Measurements from ENCODE around the gene MYO5B. TPM values are rescaled to one million over a fixed set of nuclear protein-coding genes. Genes with fewer than 3 reads are reported as not detected.

The MYO5B gene
- total and polyA plus RNA-seq, 2 donors (not counting 1 experiment from before 2014, with no cell fraction given): 0.30 to 1.7 TPM

DNA sequence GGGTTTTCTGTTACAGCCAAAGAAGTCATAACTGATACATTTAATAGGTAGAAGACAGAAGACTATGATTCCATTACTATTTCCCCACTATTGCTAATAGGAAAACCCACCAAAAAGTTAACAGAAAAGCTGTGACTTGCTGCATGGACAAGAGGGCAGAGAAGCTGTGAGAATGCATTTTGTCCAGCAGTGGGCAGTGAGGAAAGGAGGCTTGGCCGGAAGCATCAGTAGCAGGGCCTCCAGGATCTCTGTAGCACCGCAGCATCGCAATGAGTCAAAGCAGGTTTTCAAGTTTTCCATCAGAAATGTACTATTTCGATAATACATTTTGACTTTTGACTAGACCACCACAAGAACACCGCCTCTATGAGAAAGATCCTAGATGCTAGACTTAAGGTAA lies 24.9 kb downstream of the MYO5B start:
- no peaks in the 10 kb centered on the region for H3K4me1 ChIP-seq (ENCODE audit: control insufficient read depth in 2 of 2, insufficient read depth in 2 of 2, low read length in 2 of 2)
- peaks cover 0 to 7% (median 0%) of the 10 kb centered on the region in 4 experiments for H3K27me3 ChIP-seq (replicated peaks in 1 of 4; ENCODE audit: control extremely low read depth in 1 of 4, control insufficient read depth in 3 of 4, insufficient read depth in 4 of 4, low read length in 3 of 4)
- Mint-ChIP-seq H3K27me3 (peaks cover 45% of the 10 kb centered on the region), H3K4me3 (no peak overlapping the region), H3K27ac (no peak overlapping the region), H3K9me3 (ENCODE audit: insufficient read depth) (no peaks in the 10 kb centered on the region), H3K4me1 (no peaks in the 10 kb centered on the region)
- no peaks in the 10 kb centered on the region for H3K36me3 ChIP-seq (replicated peaks in 1 of 2; ENCODE audit: control extremely low read depth in 1 of 2, control insufficient read depth in 1 of 2, extremely low read depth in 1 of 2, insufficient read depth in 2 of 2, low read length in 1 of 2)
- ChIA-PET POLR2A (no interaction called here), CTCF (no interaction called here)
- DNase-seq (no peak), ATAC-seq (ENCODE audit: low read depth) (no peak)
- H4K20me1 ChIP-seq (ENCODE audit: control insufficient read depth, insufficient read depth, low read length, poor library complexity, severe bottlenecking): no peaks in the 10 kb centered on the region
- H3K4me2 ChIP-seq (replicated peaks; ENCODE audit: low read depth, low read length, poor library complexity, severe bottlenecking): no peak overlapping the region
- no peaks in the 10 kb centered on the region for H3K9me3 ChIP-seq (ENCODE audit: control extremely low read depth in 1 of 3, control insufficient read depth in 2 of 3, insufficient read depth in 1 of 3, low read length in 2 of 3)
- H3K9ac ChIP-seq (ENCODE audit: low read length): no peak overlapping the region
- WGBS (ENCODE audit: insufficient coverage): 100% methylated on average over 1 of the region's 5 CpGs
- intact Hi-C loops (cut with micrococcal nuclease): no loop called here
- no peaks in the 10 kb centered on the region for H3K79me2 ChIP-seq (ENCODE audit: control insufficient read depth, insufficient read depth, low read length)
- H3K4me3 ChIP-seq (ENCODE audit: control extremely low read depth in 1 of 5, extremely low read depth in 1 of 5, insufficient read depth in 1 of 5, low read depth in 2 of 5, low read length in 4 of 5): no peak overlapping the region
- TF ChIP-seq, protein P1, sequence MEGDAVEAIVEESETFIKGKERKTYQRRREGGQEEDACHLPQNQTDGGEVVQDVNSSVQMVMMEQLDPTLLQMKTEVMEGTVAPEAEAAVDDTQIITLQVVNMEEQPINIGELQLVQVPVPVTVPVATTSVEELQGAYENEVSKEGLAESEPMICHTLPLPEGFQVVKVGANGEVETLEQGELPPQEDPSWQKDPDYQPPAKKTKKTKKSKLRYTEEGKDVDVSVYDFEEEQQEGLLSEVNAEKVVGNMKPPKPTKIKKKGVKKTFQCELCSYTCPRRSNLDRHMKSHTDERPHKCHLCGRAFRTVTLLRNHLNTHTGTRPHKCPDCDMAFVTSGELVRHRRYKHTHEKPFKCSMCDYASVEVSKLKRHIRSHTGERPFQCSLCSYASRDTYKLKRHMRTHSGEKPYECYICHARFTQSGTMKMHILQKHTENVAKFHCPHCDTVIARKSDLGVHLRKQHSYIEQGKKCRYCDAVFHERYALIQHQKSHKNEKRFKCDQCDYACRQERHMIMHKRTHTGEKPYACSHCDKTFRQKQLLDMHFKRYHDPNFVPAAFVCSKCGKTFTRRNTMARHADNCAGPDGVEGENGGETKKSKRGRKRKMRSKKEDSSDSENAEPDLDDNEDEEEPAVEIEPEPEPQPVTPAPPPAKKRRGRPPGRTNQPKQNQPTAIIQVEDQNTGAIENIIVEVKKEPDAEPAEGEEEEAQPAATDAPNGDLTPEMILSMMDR (IDR thresholded peaks at IDR 0.05): no peak
- TF ChIP-seq EZH2 (IDR thresholded peaks at IDR 0.05; ENCODE audit: borderline replicate concordance, insufficient read depth, low read depth, low read length, poor library complexity, severe bottlenecking): no peak
- H3K27ac ChIP-seq (ENCODE audit: low read length in 2 of 2): no peak overlapping the region
- no peak overlapping the region for H2AFZ ChIP-seq (ENCODE audit: insufficient read depth, low read depth, low read length, poor library complexity, severe bottlenecking)

DNA sequence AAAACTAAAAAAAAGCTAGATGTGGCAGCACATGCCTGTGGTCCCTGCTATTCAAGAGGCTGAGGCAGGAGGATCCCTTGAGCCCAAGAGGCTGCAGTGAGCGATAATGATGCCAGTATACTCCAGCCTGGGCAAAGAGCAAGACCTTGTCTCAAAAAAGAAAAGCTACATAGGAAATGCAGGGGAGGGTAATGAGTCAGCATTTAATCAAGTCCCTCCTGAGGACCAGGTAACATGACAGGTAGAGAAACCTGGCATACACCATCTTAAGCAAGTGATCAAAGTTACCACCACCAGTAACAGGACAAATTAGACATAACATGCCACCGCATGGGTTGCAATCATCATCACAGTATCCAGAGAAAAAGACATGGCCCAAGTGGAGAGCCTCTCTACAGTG lies 25.8 kb downstream of the MYO5B start:
- Mint-ChIP-seq H3K27me3 (peaks cover 51% of the 10 kb centered on the region), H3K27ac (no peak overlapping the region), H3K4me3 (no peak overlapping the region), H3K9me3 (ENCODE audit: insufficient read depth) (no peaks in the 10 kb centered on the region), H3K4me1 (no peaks in the 10 kb centered on the region)
- no peak for DNase-seq
- no peaks in the 10 kb centered on the region for H3K9me3 ChIP-seq (ENCODE audit: control extremely low read depth in 1 of 3, control insufficient read depth in 2 of 3, insufficient read depth in 1 of 3, low read length in 2 of 3)
- H4K20me1 ChIP-seq (ENCODE audit: control insufficient read depth, insufficient read depth, low read length, poor library complexity, severe bottlenecking): no peaks in the 10 kb centered on the region
- intact Hi-C loops (cut with micrococcal nuclease): no loop called here
- 100% methylated on average over 1 of the region's 2 CpGs for WGBS (ENCODE audit: insufficient coverage)
- H3K9ac ChIP-seq (ENCODE audit: low read length): no peak overlapping the region
- H2AFZ ChIP-seq (ENCODE audit: insufficient read depth, low read depth, low read length, poor library complexity, severe bottlenecking): no peak overlapping the region
- ATAC-seq (ENCODE audit: low read depth): no peak
- no peaks in the 10 kb centered on the region for H3K36me3 ChIP-seq (replicated peaks in 1 of 2; ENCODE audit: control extremely low read depth in 1 of 2, control insufficient read depth in 1 of 2, extremely low read depth in 1 of 2, insufficient read depth in 2 of 2, low read length in 1 of 2)
- TF ChIP-seq, protein P1 (IDR thresholded peaks at IDR 0.05): no peak
- TF ChIP-seq EZH2 (IDR thresholded peaks at IDR 0.05; ENCODE audit: borderline replicate concordance, insufficient read depth, low read depth, low read length, poor library complexity, severe bottlenecking): no peak
- peaks cover 0 to 10% (median 0%) of the 10 kb centered on the region in 4 experiments for H3K27me3 ChIP-seq (replicated peaks in 1 of 4; ENCODE audit: control extremely low read depth in 1 of 4, control insufficient read depth in 3 of 4, insufficient read depth in 4 of 4, low read length in 3 of 4)
- H3K4me3 ChIP-seq (ENCODE audit: control extremely low read depth in 1 of 5, extremely low read depth in 1 of 5, insufficient read depth in 1 of 5, low read depth in 2 of 5, low read length in 4 of 5): no peak overlapping the region
- no peak overlapping the region for H3K4me2 ChIP-seq (replicated peaks; ENCODE audit: low read depth, low read length, poor library complexity, severe bottlenecking)
- POLR2A ChIA-PET: no interaction called here
- H3K4me1 ChIP-seq (ENCODE audit: control insufficient read depth in 2 of 2, insufficient read depth in 2 of 2, low read length in 2 of 2): no peaks in the 10 kb centered on the region
- H3K79me2 ChIP-seq (ENCODE audit: control insufficient read depth, insufficient read depth, low read length): no peaks in the 10 kb centered on the region
- H3K27ac ChIP-seq (ENCODE audit: low read length in 2 of 2): no peak overlapping the region
- CTCF ChIA-PET: no interaction called here

Data from B cell (primary cell).